IMR-90 (cell line): ENCODE measurements around the gene STEEP1.

Experiments
- CEBPB ChIP-seq: IDR thresholded peaks from 2 replicates; pipeline ENCODE4 v1.6.1; 2012; ENCODE audit warnings: low read depth, low read length, improper control_type of control experiment
- FOS ChIP-seq: fragments of 150-350 bp; IDR thresholded peaks from 2 replicates; pipeline ENCODE4 v1.6.1; 2016; ENCODE audit warnings: low read depth, low read length
- MAFK ChIP-seq: IDR thresholded peaks from 2 replicates; pipeline ENCODE4 v1.6.1; 2012; ENCODE audit warnings: low read depth, low read length, improper control_type of control experiment
- MAZ ChIP-seq: IDR thresholded peaks from 2 replicates; pipeline ENCODE4 v1.6.1; 2012; ENCODE audit warnings: low read depth, mild to moderate bottlenecking, low read length, improper control_type of control experiment, moderate library complexity, borderline replicate concordance
- MXI1 ChIP-seq: IDR thresholded peaks from 2 replicates; pipeline ENCODE4 v1.6.1; 2012; ENCODE audit warnings: low read depth, mild to moderate bottlenecking, low read length, moderate library complexity, borderline replicate concordance
- NFE2L2 ChIP-seq: fragments of 150-350 bp; IDR thresholded peaks from 2 replicates; pipeline ENCODE4 v1.6.1; 2016; ENCODE audit warnings: low read depth, mild to moderate bottlenecking, low read length
- POLR2A ChIP-seq: IDR thresholded peaks from 2 replicates; pipeline ENCODE4 v1.6.1; 2012; ENCODE audit warnings: mild to moderate bottlenecking, low read depth, low read length
- RAD21 ChIP-seq: IDR thresholded peaks from 2 replicates; pipeline ENCODE4 v1.6.1; 2012; ENCODE audit warnings: low read length, improper control_type of control experiment
- RCOR1 ChIP-seq: IDR thresholded peaks from 2 replicates; pipeline ENCODE4 v1.6.1; 2012; ENCODE audit warnings: mild to moderate bottlenecking, low read length, improper control_type of control experiment; ENCODE audit not compliant: insufficient replicate concordance
- RFX5 ChIP-seq: IDR thresholded peaks from 2 replicates; pipeline ENCODE4 v1.8.0; 2012; ENCODE audit warnings: low read depth, mild to moderate bottlenecking, low read length, moderate library complexity
- SMC3 ChIP-seq: fragments of 150-350 bp; IDR thresholded peaks from 2 replicates; pipeline ENCODE4 v1.6.1; 2016; ENCODE audit warnings: low read depth, mild to moderate bottlenecking, antibody characterized with exemption, low read length, moderate library complexity
- TF ChIP-seq, protein P1 (sequence below): conservative IDR thresholded peaks from 2 replicates; pipeline ENCODE4 v1.5.1; 2012; ENCODE audit warnings: mild to moderate bottlenecking, low read depth, low read length, improper control_type of control experiment
- TF ChIP-seq, protein P2 (sequence below): fragments of 150-350 bp; IDR thresholded peaks from 2 replicates; pipeline ENCODE4 v1.6.1; 2017; ENCODE audit warnings: mild to moderate bottlenecking, antibody characterized with exemption, low read length, low read depth

DNA sequence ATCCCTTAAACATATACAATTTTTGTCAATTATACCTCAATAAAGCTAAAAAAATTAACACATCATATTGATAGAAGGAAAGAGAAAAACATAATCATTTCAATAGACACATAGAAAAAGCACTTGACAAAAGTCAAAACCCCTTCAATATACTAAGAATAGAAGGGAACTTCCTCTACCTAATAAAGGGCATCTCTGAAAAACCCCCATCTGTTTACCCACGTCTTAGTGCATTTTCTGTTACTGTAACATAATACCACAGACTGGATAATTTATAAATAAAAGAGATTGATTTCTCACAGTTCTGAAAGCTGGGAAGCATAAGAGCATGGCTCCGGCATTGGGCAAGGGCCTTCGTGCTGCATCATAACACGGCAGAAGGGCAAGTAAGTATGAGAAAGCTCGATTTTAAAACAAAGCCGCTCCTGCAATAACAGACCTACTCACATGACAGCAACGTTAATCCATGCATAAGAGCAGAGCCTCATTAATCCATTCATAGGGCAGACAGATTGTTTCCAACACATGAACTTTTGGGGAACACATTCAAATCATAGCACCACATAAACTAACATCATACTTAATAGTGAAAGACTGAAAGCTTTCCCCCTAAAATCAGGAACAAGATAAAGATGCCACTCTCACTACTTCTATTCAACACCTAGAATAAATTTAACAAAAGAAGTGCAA lies 15.7 kb downstream of the STEEP1 start:
- TF ChIP-seq, protein P1, sequence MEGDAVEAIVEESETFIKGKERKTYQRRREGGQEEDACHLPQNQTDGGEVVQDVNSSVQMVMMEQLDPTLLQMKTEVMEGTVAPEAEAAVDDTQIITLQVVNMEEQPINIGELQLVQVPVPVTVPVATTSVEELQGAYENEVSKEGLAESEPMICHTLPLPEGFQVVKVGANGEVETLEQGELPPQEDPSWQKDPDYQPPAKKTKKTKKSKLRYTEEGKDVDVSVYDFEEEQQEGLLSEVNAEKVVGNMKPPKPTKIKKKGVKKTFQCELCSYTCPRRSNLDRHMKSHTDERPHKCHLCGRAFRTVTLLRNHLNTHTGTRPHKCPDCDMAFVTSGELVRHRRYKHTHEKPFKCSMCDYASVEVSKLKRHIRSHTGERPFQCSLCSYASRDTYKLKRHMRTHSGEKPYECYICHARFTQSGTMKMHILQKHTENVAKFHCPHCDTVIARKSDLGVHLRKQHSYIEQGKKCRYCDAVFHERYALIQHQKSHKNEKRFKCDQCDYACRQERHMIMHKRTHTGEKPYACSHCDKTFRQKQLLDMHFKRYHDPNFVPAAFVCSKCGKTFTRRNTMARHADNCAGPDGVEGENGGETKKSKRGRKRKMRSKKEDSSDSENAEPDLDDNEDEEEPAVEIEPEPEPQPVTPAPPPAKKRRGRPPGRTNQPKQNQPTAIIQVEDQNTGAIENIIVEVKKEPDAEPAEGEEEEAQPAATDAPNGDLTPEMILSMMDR = no peak
- TF ChIP-seq POLR2A (no peak), FOS (no peak), MAFK (no peak), MXI1 (no peak), RAD21 (no peak), SMC3 (no peak), MAZ (no peak), CEBPB (no peak), RFX5 (no peak), RCOR1 (no peak), NFE2L2 (no peak)
- TF ChIP-seq, protein P2, sequence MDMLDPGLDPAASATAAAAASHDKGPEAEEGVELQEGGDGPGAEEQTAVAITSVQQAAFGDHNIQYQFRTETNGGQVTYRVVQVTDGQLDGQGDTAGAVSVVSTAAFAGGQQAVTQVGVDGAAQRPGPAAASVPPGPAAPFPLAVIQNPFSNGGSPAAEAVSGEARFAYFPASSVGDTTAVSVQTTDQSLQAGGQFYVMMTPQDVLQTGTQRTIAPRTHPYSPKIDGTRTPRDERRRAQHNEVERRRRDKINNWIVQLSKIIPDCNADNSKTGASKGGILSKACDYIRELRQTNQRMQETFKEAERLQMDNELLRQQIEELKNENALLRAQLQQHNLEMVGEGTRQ = no peak
